ENCODE data around the gene NF2.

Gene NF2

GRCh38 chr22:29733362-29734201 is 130.1 kb downstream of the NF2 start:
- Histone ChIP-seq H3K27ac (ENCODE audit: low read depth, low read length) (no peak overlapping the region), H3K4me1 (ENCODE audit: control insufficient read depth, low read length) (no peaks in the 10 kb centered on the region)

GRCh38 chr22:29734406-29734805 is 131.0 kb downstream of the NF2 start:
- H3K4me3 ChIP-seq (ENCODE audit: low read length): no peak overlapping the region
- H3K4me2 ChIP-seq (ENCODE audit: low read length): no peak overlapping the region
- no peaks in the 10 kb centered on the region for H3F3A ChIP-seq (ENCODE audit: control insufficient read depth, insufficient read depth)
- H3K27me3 ChIP-seq (ENCODE audit: control insufficient read depth, low read length): no peaks in the 10 kb centered on the region
- H3K9me2 ChIP-seq (replicated peaks; ENCODE audit: control insufficient read depth, low read length): no peaks in the 10 kb centered on the region
- no peaks in the 10 kb centered on the region for H4K20me1 ChIP-seq (ENCODE audit: control insufficient read depth, insufficient read depth, low read depth, low read length)
- no peaks in the 10 kb centered on the region for H3K36me3 ChIP-seq (ENCODE audit: control insufficient read depth, low read length)
- no peak overlapping the region for H3K27ac ChIP-seq (ENCODE audit: low read depth, low read length)
- TF ChIP-seq EZH2phosphoT487 (IDR thresholded peaks at IDR 0.05; ENCODE audit: borderline replicate concordance, low read length): no peak
- no peak for TF ChIP-seq CTCF (IDR thresholded peaks at IDR 0.05; ENCODE audit: low read depth, low read length, poor library complexity, severe bottlenecking)
- H3K4me1 ChIP-seq (ENCODE audit: control insufficient read depth, low read length): no peaks in the 10 kb centered on the region
- H3K79me2 ChIP-seq (ENCODE audit: control insufficient read depth, low read length): no peaks in the 10 kb centered on the region
- H3K9me3 ChIP-seq (ENCODE audit: control insufficient read depth, insufficient read depth, low read length): no peaks in the 10 kb centered on the region

More at GRCh38 chr22:29733362-29734201, 130.1 kb downstream of the NF2 start:
- Histone ChIP-seq H3F3A (ENCODE audit: control insufficient read depth, insufficient read depth) (no peaks in the 10 kb centered on the region), H3K4me3 (ENCODE audit: low read length) (no peak overlapping the region), H3K79me2 (ENCODE audit: control insufficient read depth, low read length) (no peaks in the 10 kb centered on the region), H4K20me1 (ENCODE audit: control insufficient read depth, insufficient read depth, low read depth, low read length) (no peaks in the 10 kb centered on the region), H3K36me3 (ENCODE audit: control insufficient read depth, low read length) (no peaks in the 10 kb centered on the region), H3K9me3 (ENCODE audit: control insufficient read depth, insufficient read depth, low read length) (no peaks in the 10 kb centered on the region), H3K9me2 (replicated peaks; ENCODE audit: control insufficient read depth, low read length) (no peaks in the 10 kb centered on the region), H3K27me3 (ENCODE audit: control insufficient read depth, low read length) (no peaks in the 10 kb centered on the region), H3K4me2 (ENCODE audit: low read length) (no peak overlapping the region)
- TF ChIP-seq EZH2phosphoT487 (IDR thresholded peaks at IDR 0.05; ENCODE audit: borderline replicate concordance, low read length): no peak
- TF ChIP-seq CTCF (IDR thresholded peaks at IDR 0.05; ENCODE audit: low read depth, low read length, poor library complexity, severe bottlenecking): no peak

GRCh38 chr22:29734838-29735237 is 131.4 kb downstream of the NF2 start:
- no peak overlapping the region for H3K4me3 ChIP-seq (ENCODE audit: low read length)
- H3K27me3 ChIP-seq (ENCODE audit: control insufficient read depth, low read length): no peaks in the 10 kb centered on the region
- no peaks in the 10 kb centered on the region for H3K9me2 ChIP-seq (replicated peaks; ENCODE audit: control insufficient read depth, low read length)
- no peaks in the 10 kb centered on the region for H3F3A ChIP-seq (ENCODE audit: control insufficient read depth, insufficient read depth)
- no peaks in the 10 kb centered on the region for H3K36me3 ChIP-seq (ENCODE audit: control insufficient read depth, low read length)
- H3K4me2 ChIP-seq (ENCODE audit: low read length): no peak overlapping the region
- H3K4me1 ChIP-seq (ENCODE audit: control insufficient read depth, low read length): no peaks in the 10 kb centered on the region
- H3K27ac ChIP-seq (ENCODE audit: low read depth, low read length): no peak overlapping the region
- H3K79me2 ChIP-seq (ENCODE audit: control insufficient read depth, low read length): no peaks in the 10 kb centered on the region
- H4K20me1 ChIP-seq (ENCODE audit: control insufficient read depth, insufficient read depth, low read depth, low read length): no peaks in the 10 kb centered on the region
- no peaks in the 10 kb centered on the region for H3K9me3 ChIP-seq (ENCODE audit: control insufficient read depth, insufficient read depth, low read length)
- TF ChIP-seq EZH2phosphoT487 (IDR thresholded peaks at IDR 0.05; ENCODE audit: borderline replicate concordance, low read length) (no peak), CTCF (IDR thresholded peaks at IDR 0.05; ENCODE audit: low read depth, low read length, poor library complexity, severe bottlenecking) (no peak)
